ENCODE results near the gene LCN1. TPM values are rescaled to one million over a fixed set of nuclear protein-coding genes. Genes with fewer than 3 reads are reported as not detected.

The LCN1 gene
- total RNA-seq, 1 donor from 2014 or later = not detected

DNA sequence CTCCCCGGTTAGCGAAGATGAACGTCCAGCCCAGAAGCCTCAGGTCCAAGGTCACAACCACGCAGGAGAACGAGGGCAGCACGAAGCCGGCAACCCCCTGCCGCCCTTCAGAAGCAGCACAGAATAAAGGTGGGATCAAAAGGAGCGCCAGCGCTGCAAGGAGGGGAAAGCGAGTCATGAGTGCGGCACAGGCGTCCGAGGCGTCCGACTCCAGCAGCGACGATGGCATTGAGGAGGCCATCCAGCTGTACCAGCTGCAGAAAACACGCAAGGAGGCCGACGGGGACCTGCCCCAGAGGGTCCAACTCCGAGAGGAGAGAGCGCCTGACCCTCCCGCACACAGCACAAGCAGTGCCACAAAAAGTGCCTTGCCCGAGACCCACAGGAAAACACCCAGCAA is 35.9 kb upstream of the LCN1 start:
- Mint-ChIP-seq H3K27ac (no peak overlapping the region), H3K9me3 (no peaks in the 10 kb centered on the region), H3K4me3 (no peak overlapping the region), H3K36me3 (peaks cover 14% of the 10 kb centered on the region), H3K4me1 (peaks cover 8% of the 10 kb centered on the region), H3K27me3 (ENCODE audit: insufficient read depth, low read depth) (peaks cover 2% of the 10 kb centered on the region)
- no peaks in the 10 kb centered on the region for H3K36me3 ChIP-seq
- H3K9ac ChIP-seq = no peak overlapping the region
- peaks cover 34% of the 10 kb centered on the region for H3K79me2 ChIP-seq (ENCODE audit: low read depth)
- no peak for DNase-seq (ENCODE audit: low spot score)
- H3K4me3 ChIP-seq = no peak overlapping the region
- no peaks in the 10 kb centered on the region for H3K27me3 ChIP-seq
- H3F3A ChIP-seq (ENCODE audit: low read depth) = peaks cover 1% of the 10 kb centered on the region
- no peak overlapping the region for H3K27ac ChIP-seq
- TF ChIP-seq EZH2 (IDR thresholded peaks at IDR 0.05) (no peak), EZH2phosphoT487 (IDR thresholded peaks at IDR 0.05) (no peak)
- TF ChIP-seq, protein P1, sequence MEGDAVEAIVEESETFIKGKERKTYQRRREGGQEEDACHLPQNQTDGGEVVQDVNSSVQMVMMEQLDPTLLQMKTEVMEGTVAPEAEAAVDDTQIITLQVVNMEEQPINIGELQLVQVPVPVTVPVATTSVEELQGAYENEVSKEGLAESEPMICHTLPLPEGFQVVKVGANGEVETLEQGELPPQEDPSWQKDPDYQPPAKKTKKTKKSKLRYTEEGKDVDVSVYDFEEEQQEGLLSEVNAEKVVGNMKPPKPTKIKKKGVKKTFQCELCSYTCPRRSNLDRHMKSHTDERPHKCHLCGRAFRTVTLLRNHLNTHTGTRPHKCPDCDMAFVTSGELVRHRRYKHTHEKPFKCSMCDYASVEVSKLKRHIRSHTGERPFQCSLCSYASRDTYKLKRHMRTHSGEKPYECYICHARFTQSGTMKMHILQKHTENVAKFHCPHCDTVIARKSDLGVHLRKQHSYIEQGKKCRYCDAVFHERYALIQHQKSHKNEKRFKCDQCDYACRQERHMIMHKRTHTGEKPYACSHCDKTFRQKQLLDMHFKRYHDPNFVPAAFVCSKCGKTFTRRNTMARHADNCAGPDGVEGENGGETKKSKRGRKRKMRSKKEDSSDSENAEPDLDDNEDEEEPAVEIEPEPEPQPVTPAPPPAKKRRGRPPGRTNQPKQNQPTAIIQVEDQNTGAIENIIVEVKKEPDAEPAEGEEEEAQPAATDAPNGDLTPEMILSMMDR (IDR thresholded peaks at IDR 0.05) = no peak
- H3K4me2 ChIP-seq = no peak overlapping the region
- no peaks in the 10 kb centered on the region for H3K9me3 ChIP-seq (ENCODE audit: low read depth)
- peaks cover 43% of the 10 kb centered on the region for H4K20me1 ChIP-seq (ENCODE audit: low read depth)
- no peak overlapping the region for H2AFZ ChIP-seq (replicated peaks)
- peaks cover 9% of the 10 kb centered on the region for H3K4me1 ChIP-seq

DNA sequence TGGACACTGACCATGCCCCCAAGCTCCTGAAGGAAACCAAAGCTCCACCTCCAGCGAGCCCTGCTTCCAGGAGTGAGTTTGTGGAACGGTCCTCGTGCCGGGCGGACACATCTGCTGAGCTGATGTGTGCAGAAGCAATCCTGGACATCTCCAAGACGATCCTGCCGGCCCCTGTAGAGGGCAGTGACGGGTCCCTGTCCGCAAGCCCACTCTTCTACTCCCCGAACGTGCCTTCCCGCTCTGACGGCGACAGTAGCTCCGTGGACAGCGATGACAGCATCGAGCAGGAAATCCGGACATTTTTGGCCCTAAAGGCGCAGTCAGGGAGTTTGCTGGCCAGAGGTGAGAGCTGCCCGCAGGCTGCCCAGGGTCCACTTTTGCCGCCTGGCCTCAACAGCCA is 35.4 kb upstream of the LCN1 start:
- TF ChIP-seq, protein P1 (IDR thresholded peaks at IDR 0.05) = peak; percentile 5
- no peak for TF ChIP-seq EZH2phosphoT487 (IDR thresholded peaks at IDR 0.05)
- no peaks in the 10 kb centered on the region for H3K36me3 ChIP-seq
- peaks cover 2% of the 10 kb centered on the region for H3K27me3 Mint-ChIP-seq (ENCODE audit: insufficient read depth, low read depth)
- H3K4me1 ChIP-seq = peaks cover 8% of the 10 kb centered on the region
- H3K79me2 ChIP-seq (ENCODE audit: low read depth) = peaks cover 30% of the 10 kb centered on the region
- no peaks in the 10 kb centered on the region for H3K9me3 ChIP-seq (ENCODE audit: low read depth)
- no peak overlapping the region for H3K9ac ChIP-seq
- no peak overlapping the region for H3K4me2 ChIP-seq
- H3K27ac ChIP-seq = no peak overlapping the region
- no peaks in the 10 kb centered on the region for H3F3A ChIP-seq (ENCODE audit: low read depth)
- H2AFZ ChIP-seq (replicated peaks) = no peak overlapping the region
- no peak for DNase-seq (ENCODE audit: low spot score)
- no peaks in the 10 kb centered on the region for H3K9me3 Mint-ChIP-seq
- no peak overlapping the region for H3K4me3 ChIP-seq
- no peaks in the 10 kb centered on the region for H3K27me3 ChIP-seq
- peaks cover 14% of the 10 kb centered on the region for H3K36me3 Mint-ChIP-seq
- H3K4me3 Mint-ChIP-seq = no peak overlapping the region
- H4K20me1 ChIP-seq (ENCODE audit: low read depth) = peaks cover 41% of the 10 kb centered on the region
- no peak overlapping the region for H3K27ac Mint-ChIP-seq
- H3K4me1 Mint-ChIP-seq = peaks cover 7% of the 10 kb centered on the region

DNA sequence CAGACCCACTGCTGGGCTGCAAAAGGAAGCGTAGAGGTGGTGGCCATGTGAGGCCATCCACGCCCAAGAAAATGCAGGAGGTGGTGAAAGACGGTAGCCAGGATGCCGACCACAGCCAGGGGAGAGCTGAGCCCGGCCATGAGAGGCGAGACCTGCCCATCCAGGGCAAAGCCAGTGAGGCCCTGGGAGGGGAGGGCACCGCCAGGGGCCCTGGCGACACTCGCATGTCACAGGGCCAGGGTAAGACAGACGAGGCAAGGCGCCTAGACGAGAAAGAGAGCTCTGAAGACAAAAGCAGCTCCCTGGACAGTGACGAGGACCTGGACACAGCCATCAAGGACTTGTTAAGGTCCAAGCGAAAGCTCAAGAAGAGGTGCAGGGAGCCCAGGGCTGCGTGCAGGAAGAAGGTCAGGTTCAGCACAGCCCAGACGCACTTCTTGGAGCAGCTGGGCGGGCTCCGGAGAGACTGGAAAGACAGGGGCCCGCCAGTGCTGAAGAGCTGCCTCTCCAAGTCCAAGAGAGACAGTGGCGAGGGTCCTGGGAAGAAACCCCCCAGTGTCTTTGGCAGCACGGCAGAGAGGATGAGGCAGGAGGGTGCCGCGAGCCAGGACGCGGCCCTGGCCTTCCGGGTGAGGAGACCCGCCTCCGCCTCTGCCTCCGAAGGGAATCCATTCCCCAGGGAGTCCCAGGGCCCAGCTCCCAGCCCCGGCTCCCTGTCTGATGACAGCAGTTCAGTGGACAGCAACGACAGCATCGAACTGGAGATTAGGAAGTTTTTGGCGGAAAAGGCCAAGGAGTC is 34.8 kb upstream of the LCN1 start:
- Histone ChIP-seq H4K20me1 (ENCODE audit: low read depth) (peaks cover 35% of the 10 kb centered on the region), H3K4me3 (no peak overlapping the region), H3K9me3 (ENCODE audit: low read depth) (no peaks in the 10 kb centered on the region), H3K79me2 (ENCODE audit: low read depth) (peaks cover 23% of the 10 kb centered on the region), H2AFZ (replicated peaks) (no peak overlapping the region), H3K27ac (no peak overlapping the region), H3K36me3 (no peaks in the 10 kb centered on the region), H3K27me3 (no peaks in the 10 kb centered on the region), H3F3A (ENCODE audit: low read depth) (no peaks in the 10 kb centered on the region), H3K9ac (no peak overlapping the region), H3K4me2 (no peak overlapping the region), H3K4me1 (peaks cover 1% of the 10 kb centered on the region)
- TF ChIP-seq EZH2 (IDR thresholded peaks at IDR 0.05) = no peak
- TF ChIP-seq EZH2phosphoT487 (IDR thresholded peaks at IDR 0.05) = no peak
- TF ChIP-seq, protein P1 (IDR thresholded peaks at IDR 0.05) = no peak
- no peak for DNase-seq (ENCODE audit: low spot score)
- no peak overlapping the region for H3K27ac Mint-ChIP-seq
- peaks cover 14% of the 10 kb centered on the region for H3K36me3 Mint-ChIP-seq
- H3K27me3 Mint-ChIP-seq (ENCODE audit: insufficient read depth, low read depth) = peaks cover 2% of the 10 kb centered on the region
- no peak overlapping the region for H3K4me3 Mint-ChIP-seq
- H3K9me3 Mint-ChIP-seq = no peaks in the 10 kb centered on the region
- H3K4me1 Mint-ChIP-seq = peaks cover 4% of the 10 kb centered on the region

All from neural progenitor cell (in vitro differentiated cells).